CD4-positive, alpha-beta T cell treated with Interferon alpha-2 for 1 hour (primary cell): Measurements from ENCODE around the gene SPRYD7.
"Not testable (repeated sequence)": the region's sequence is repeated elsewhere in the genome, so short reads cannot be mapped to it uniquely, and the experiment has no call there.

ENCODE experiments used
- DNase-seq, 2 donors: peaks; one replicate each; pipeline ENCODE4 v3.0.0-alpha.2; 2020 to 2022

SPRYD7 gene

GRCh38 chr13:49936075-49936967 lies at the start of gene SPRYD7:
SPRYD7 (minus strand) TSS chr13:49936340; CDS start chr13:49936235, 105 bp downstream.
- DNase-seq: peak; percentile 95 to 96

- DNase-seq: no peak
Observed at GRCh38 chr13:49985129-49985528, 49.0 kb upstream of the SPRYD7 start.

GRCh38 chr13:49980266-49980665 lies 44.1 kb upstream of the SPRYD7 start:
- no peak for DNase-seq

GRCh38 chr13:49977992-49978391 lies 41.9 kb upstream of the SPRYD7 start:
- no peak for DNase-seq

GRCh38 chr13:49976314-49977258 lies 40.4 kb upstream of the SPRYD7 start:
- DNase-seq: peak; percentile 72 to 81

- no peak for DNase-seq
Observed at GRCh38 chr13:49975826-49976225, 39.7 kb upstream of the SPRYD7 start.

- DNase-seq: no peak
Observed at GRCh38 chr13:49972709-49973108, 36.6 kb upstream of the SPRYD7 start.

- no peak for DNase-seq
Observed at GRCh38 chr13:49967456-49967855, 31.3 kb upstream of the SPRYD7 start.

- DNase-seq: no peak
Observed at GRCh38 chr13:49958321-49958720, 22.2 kb upstream of the SPRYD7 start.

GRCh38 chr13:49956131-49956530 lies 20.0 kb upstream of the SPRYD7 start:
- DNase-seq: no peak

- DNase-seq: no peak
Observed at GRCh38 chr13:49954674-49955455, 18.7 kb upstream of the SPRYD7 start.

- no peak for DNase-seq
Observed at GRCh38 chr13:49953560-49953959, 17.4 kb upstream of the SPRYD7 start.

GRCh38 chr13:49951754-49952535 lies 15.8 kb upstream of the SPRYD7 start:
- no peak for DNase-seq

GRCh38 chr13:49948777-49949270 lies 12.7 kb upstream of the SPRYD7 start:
- not testable (repeated sequence) for DNase-seq

GRCh38 chr13:49939321-49939720 lies 3.2 kb upstream of the SPRYD7 start:
- DNase-seq: no peak

GRCh38 chr13:49938921-49939320 lies 2.8 kb upstream of the SPRYD7 start:
- no peak for DNase-seq

- peak in 1 of 2 donors; percentile 3 for DNase-seq
Observed at GRCh38 chr13:49938314-49938713, 2.2 kb upstream of the SPRYD7 start.

- DNase-seq: no peak
Observed at GRCh38 chr13:49936968-49937273, 781 bp upstream of the SPRYD7 start.

- peak; percentile 9 to 41 for DNase-seq
Observed at GRCh38 chr13:49935171-49936074, 717 bp downstream of the SPRYD7 start.

- DNase-seq: no peak
Observed at GRCh38 chr13:49933511-49933910, 2.6 kb downstream of the SPRYD7 start.

- DNase-seq: no peak
Observed at GRCh38 chr13:49932868-49933267, 3.3 kb downstream of the SPRYD7 start.
